ENCODE measurements around the gene AMBRA1.

- TF ChIP-seq, protein P1, sequence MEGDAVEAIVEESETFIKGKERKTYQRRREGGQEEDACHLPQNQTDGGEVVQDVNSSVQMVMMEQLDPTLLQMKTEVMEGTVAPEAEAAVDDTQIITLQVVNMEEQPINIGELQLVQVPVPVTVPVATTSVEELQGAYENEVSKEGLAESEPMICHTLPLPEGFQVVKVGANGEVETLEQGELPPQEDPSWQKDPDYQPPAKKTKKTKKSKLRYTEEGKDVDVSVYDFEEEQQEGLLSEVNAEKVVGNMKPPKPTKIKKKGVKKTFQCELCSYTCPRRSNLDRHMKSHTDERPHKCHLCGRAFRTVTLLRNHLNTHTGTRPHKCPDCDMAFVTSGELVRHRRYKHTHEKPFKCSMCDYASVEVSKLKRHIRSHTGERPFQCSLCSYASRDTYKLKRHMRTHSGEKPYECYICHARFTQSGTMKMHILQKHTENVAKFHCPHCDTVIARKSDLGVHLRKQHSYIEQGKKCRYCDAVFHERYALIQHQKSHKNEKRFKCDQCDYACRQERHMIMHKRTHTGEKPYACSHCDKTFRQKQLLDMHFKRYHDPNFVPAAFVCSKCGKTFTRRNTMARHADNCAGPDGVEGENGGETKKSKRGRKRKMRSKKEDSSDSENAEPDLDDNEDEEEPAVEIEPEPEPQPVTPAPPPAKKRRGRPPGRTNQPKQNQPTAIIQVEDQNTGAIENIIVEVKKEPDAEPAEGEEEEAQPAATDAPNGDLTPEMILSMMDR (IDR thresholded peaks at IDR 0.05): peak; percentile 82 to 90 (median 84)
- TF ChIP-seq POLR2A (IDR thresholded peaks at IDR 0.05): peak; percentile 73
- TF ChIP-seq POLR2AphosphoS5 (IDR thresholded peaks at IDR 0.05): peak in 2 of 3 donors; percentile 80 to 81
- no peak for TF ChIP-seq EP300 (IDR thresholded peaks at IDR 0.05; ENCODE audit: low read depth)
Observed at GRCh38 chr11:46617134-46617971, 23.5 kb upstream of the AMBRA1 start, which contains the start of the genes ATG13 and HARBI1.

Data from transverse colon (tissue), 4 donors.